ENCODE results near the gene MYCBPAP. TPM values are rescaled to one million over a fixed set of nuclear protein-coding genes. Genes with fewer than 3 reads are reported as not detected.

The MYCBPAP gene
- total and polyA plus RNA-seq, 2 donors (not counting 3 experiments of a cell fraction or from before 2014, with no cell fraction given) = 0.40 to 0.66 TPM

- dilution Hi-C loops (cut with MboI; ENCODE audit: extremely low pct_ligation_motif_present, low sequenced_read_pairs) = no loop called here
Measured at GRCh38 chr17:50458701-50459676, 49.2 kb upstream of the MYCBPAP start.

More at GRCh38 chr17:50458701-50459676, 49.2 kb upstream of the MYCBPAP start:
- Histone ChIP-seq H3K27me3 (ENCODE audit: control insufficient read depth in 2 of 2, insufficient read depth in 2 of 2, low read length in 2 of 2) (no peaks in the 10 kb centered on the region), H3K4me3 (replicated peaks in 1 of 3; ENCODE audit: insufficient read depth in 1 of 3, low read depth in 1 of 3, low read length in 3 of 3) (no peak overlapping the region), H3K4me1 (ENCODE audit: control insufficient read depth, extremely low read depth, insufficient read depth, low read length) (no peaks in the 10 kb centered on the region), H2AFZ (ENCODE audit: low read depth, low read length) (no peak overlapping the region), H3K27ac (ENCODE audit: insufficient read depth, low read depth, low read length) (no peak overlapping the region), H3K9me3 (replicated peaks; ENCODE audit: control insufficient read depth, insufficient read depth, low read length) (no peaks in the 10 kb centered on the region), H3K4me2 (ENCODE audit: insufficient read depth, low read length) (no peak overlapping the region), H3K79me2 (ENCODE audit: control insufficient read depth, insufficient read depth, low read length) (no peaks in the 10 kb centered on the region), H3K9ac (replicated peaks; ENCODE audit: extremely low read depth, insufficient read depth, low read length) (no peak overlapping the region), H3K9me1 (replicated peaks; ENCODE audit: control insufficient read depth, extremely low read depth, insufficient read depth, low read length) (no peaks in the 10 kb centered on the region), H4K20me1 (replicated peaks; ENCODE audit: control insufficient read depth, extremely low read depth, insufficient read depth, low read length) (no peaks in the 10 kb centered on the region), H3K36me3 (ENCODE audit: control insufficient read depth in 2 of 2, extremely low read depth in 1 of 2, insufficient read depth in 2 of 2, low read length in 2 of 2) (no peaks in the 10 kb centered on the region)
- TF ChIP-seq FOS (IDR thresholded peaks at IDR 0.05; ENCODE audit: borderline replicate concordance, insufficient read depth, low read length) (no peak), POLR2A (IDR thresholded peaks at IDR 0.05; ENCODE audit: low read depth, low read length) (no peak), MAX (IDR thresholded peaks at IDR 0.05; ENCODE audit: insufficient read depth, insufficient read length) (no peak), CTCF (IDR thresholded peaks at IDR 0.05; ENCODE audit: extremely low read depth in 1 of 2, insufficient read depth in 1 of 2, low read depth in 1 of 2, low read length in 2 of 2) (no peak), GATA2 (IDR thresholded peaks at IDR 0.05; ENCODE audit: insufficient read depth, insufficient read length, low read depth, low read length) (no peak), POLR2AphosphoS5 (IDR thresholded peaks at IDR 0.05; ENCODE audit: insufficient read depth, low read depth, low read length) (no peak), EZH2 (IDR thresholded peaks at IDR 0.05; ENCODE audit: borderline replicate concordance, low read depth, low read length, severe bottlenecking) (no peak), JUN (IDR thresholded peaks at IDR 0.05; ENCODE audit: borderline replicate concordance, insufficient read depth, insufficient read length, low read depth) (no peak), MYC (IDR thresholded peaks at IDR 0.05; ENCODE audit: low read depth, low read length) (no peak)
- FAIRE-seq = no peak
- ChIA-PET POLR2A (no interaction called here), CTCF (interaction anchor here (0.7 to 2.3 kb wide), 5 partner anchors 11 to 62 kb away, joined by 3 to 7 read pairs (median 3); partner anchors contain the start of gene LRRC59)
- BruUV-seq (replicated peaks) = no TSS peak
- intact Hi-C loops (cut with micrococcal nuclease) = no loop called here
- no peak for DNase-seq (ENCODE audit: low read depth, low spot score)

Data from endothelial cell of umbilical vein (primary cell).